ENCODE results near the gene GFER. TPM values are rescaled to one million over a fixed set of nuclear protein-coding genes. Genes with fewer than 3 reads are reported as not detected.

The GFER gene
- total and polyA plus RNA-seq, 9 of the 15 experiments (the other 6 are each of a cell fraction or from before 2014, with no cell fraction given) = 4.3 to 53.7 (median 19.8) TPM

DNA sequence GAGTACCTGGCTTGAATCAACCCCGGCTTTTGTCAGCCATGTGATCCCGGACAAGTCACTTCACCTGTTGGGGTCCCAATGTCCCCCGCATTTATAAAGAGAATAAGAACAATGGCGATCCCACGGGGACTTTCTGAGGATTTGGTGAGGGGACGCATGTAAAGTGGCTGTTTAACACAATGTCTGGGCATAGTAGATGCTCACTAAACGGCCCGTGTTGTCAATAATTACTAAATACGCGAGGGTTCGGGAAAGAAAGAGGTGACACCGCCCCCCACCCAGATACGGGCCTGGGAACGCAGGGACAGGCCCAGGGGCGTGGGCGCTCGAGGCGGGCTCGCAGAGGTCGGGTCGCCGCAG is 7.6 kb downstream of the GFER start (continued):
- TF ChIP-seq RCOR1 (IDR thresholded peaks at IDR 0.05; ENCODE audit: borderline replicate concordance in 1 of 2, low read depth in 2 of 2, low read length in 2 of 2) (0 out of 4 replicates have a peak, but pooled peaks of 1 of the 2 experiments have one; percentile 3), ZBTB1 (CRISPR knock-in tag; IDR thresholded peaks at IDR 0.05; ENCODE audit: borderline replicate concordance, low read depth) (0 out of 2 replicates have a peak, but pooled peaks have one; percentile 16), ETV6 (IDR thresholded peaks at IDR 0.05; ENCODE audit: borderline replicate concordance in 1 of 2, low read depth in 2 of 2, low read length in 1 of 2) (no peak), ETV6 (CRISPR knock-in tag; IDR thresholded peaks at IDR 0.05; ENCODE audit: borderline replicate concordance) (no peak), HMGXB4 (CRISPR knock-in tag; IDR thresholded peaks at IDR 0.05) (0 out of 2 replicates have a peak, but pooled peaks have one; percentile 18), MTA3 (IDR thresholded peaks at IDR 0.05; ENCODE audit: borderline replicate concordance) (peak; percentile 72; the same call in 1 of the 2 replicates), ATF1 (CRISPR knock-in tag; IDR thresholded peaks at IDR 0.05) (no peak), ATF1 (tag; IDR thresholded peaks at IDR 0.05) (peak; percentile 50; the same call in 1 of the 2 replicates), ZNF41 (CRISPR knock-in tag; conservative IDR thresholded peaks at IDR 0.05) (no peak), TFAP4 (CRISPR knock-in tag; IDR thresholded peaks at IDR 0.05; ENCODE audit: borderline replicate concordance) (0 out of 2 replicates have a peak, but pooled peaks have one; percentile 57), RBM25 (IDR thresholded peaks at IDR 0.05; ENCODE audit: low read depth, low read length, severe bottlenecking) (peak; percentile 78), CREB1 (IDR thresholded peaks at IDR 0.05) (no peak), CREB1 (CRISPR knock-in tag; IDR thresholded peaks at IDR 0.05) (peak; percentile 49; the same call in 1 of the 2 replicates), NR2C2 (CRISPR knock-in tag; IDR thresholded peaks at IDR 0.05) (0 out of 2 replicates have a peak, but pooled peaks have one; percentile 62), NR2C2 (tag; IDR thresholded peaks at IDR 0.05) (no peak), CREB3 (tag; conservative IDR thresholded peaks at IDR 0.05; ENCODE audit: low read depth) (0 out of 2 replicates have a peak, but pooled peaks have one; percentile 26), ZNF12 (CRISPR knock-in tag; IDR thresholded peaks at IDR 0.05) (0 out of 2 replicates have a peak, but pooled peaks have one; percentile 26), SP1 (CRISPR knock-in tag; IDR thresholded peaks at IDR 0.05) (peak; percentile 3; the same call in 1 of the 2 replicates), ETV1 (tag; conservative IDR thresholded peaks at IDR 0.05; ENCODE audit: low read depth) (0 out of 2 replicates have a peak, but pooled peaks have one; percentile 4)
- TF ChIP-seq, protein P1, sequence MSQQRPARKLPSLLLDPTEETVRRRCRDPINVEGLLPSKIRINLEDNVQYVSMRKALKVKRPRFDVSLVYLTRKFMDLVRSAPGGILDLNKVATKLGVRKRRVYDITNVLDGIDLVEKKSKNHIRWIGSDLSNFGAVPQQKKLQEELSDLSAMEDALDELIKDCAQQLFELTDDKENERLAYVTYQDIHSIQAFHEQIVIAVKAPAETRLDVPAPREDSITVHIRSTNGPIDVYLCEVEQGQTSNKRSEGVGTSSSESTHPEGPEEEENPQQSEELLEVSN (IDR thresholded peaks at IDR 0.05; ENCODE audit: borderline replicate concordance in 1 of 2, extremely low read depth in 1 of 2, insufficient read depth in 1 of 2, insufficient read length in 1 of 2, low read depth in 1 of 2, low read length in 1 of 2, poor library complexity in 1 of 2, severe bottlenecking in 1 of 2) = no peak
- TF ChIP-seq, protein P2, sequence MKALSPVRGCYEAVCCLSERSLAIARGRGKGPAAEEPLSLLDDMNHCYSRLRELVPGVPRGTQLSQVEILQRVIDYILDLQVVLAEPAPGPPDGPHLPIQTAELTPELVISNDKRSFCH (CRISPR knock-in tag; IDR thresholded peaks at IDR 0.05) = no peak
- TF ChIP-seq, protein P2 (tag; IDR thresholded peaks at IDR 0.05) = peak; percentile 86
